OCI-LY1 (cell line): ENCODE data around the gene FZD7.

Source experiments
- H2AFZ ChIP-seq: fragments of 200-600 bp; sonication (generic), shearing (Covaris generic); 2 replicates; pipeline ENCODE4 v1.6.0; 2014; ENCODE audit warnings: antibody characterized with exemption, mild to moderate bottlenecking, low read length
- H3F3A ChIP-seq: fragments of 200-600 bp; sonication (generic), shearing (Covaris generic); 2 replicates; pipeline ENCODE4 v1.6.0; 2014; ENCODE audit warnings: mild to moderate bottlenecking, antibody characterized with exemption, low read length, moderate library complexity; ENCODE audit not compliant: insufficient read depth
- H3K27ac ChIP-seq: fragments of 200-600 bp; sonication (generic); 2 replicates; pipeline ENCODE4 v1.5.1; 2014; ENCODE audit warnings: low read length, mixed run types, mild to moderate bottlenecking, low read depth; ENCODE audit not compliant: poor library complexity, severe bottlenecking
- H3K27me3 ChIP-seq: fragments of 200-600 bp; sonication (generic); 2 replicates; pipeline ENCODE4 v1.6.0; 2014; ENCODE audit warnings: antibody characterized with exemption, mild to moderate bottlenecking, low read length, moderate library complexity; ENCODE audit not compliant: insufficient read depth
- H3K36me3 ChIP-seq: fragments of 200-600 bp; sonication (generic); 2 replicates; pipeline ENCODE4 v1.6.1; 2014; ENCODE audit warnings: mild to moderate bottlenecking, antibody characterized with exemption, low read length, moderate library complexity, mixed read lengths; ENCODE audit not compliant: insufficient read depth
- H3K4me1 ChIP-seq: fragments of 200-600 bp; sonication (generic); 2 replicates; pipeline ENCODE4 v1.5.1; 2014; ENCODE audit warnings: mild to moderate bottlenecking, low read length, moderate library complexity; ENCODE audit not compliant: insufficient read depth, severe bottlenecking
- H3K4me2 ChIP-seq: fragments of 200-600 bp; sonication (generic), shearing (Covaris generic); 2 replicates; pipeline ENCODE4 v1.6.1; 2014; ENCODE audit warnings: low read length
- H3K4me3 ChIP-seq: fragments of 200-600 bp; sonication (generic); 2 replicates; pipeline ENCODE4 v1.5.1; 2014; ENCODE audit warnings: low read length, low read depth, mild to moderate bottlenecking, mixed read lengths; ENCODE audit not compliant: poor library complexity, severe bottlenecking
- H3K79me2 ChIP-seq: fragments of 200-600 bp; shearing (Covaris generic); 2 replicates; pipeline ENCODE4 v1.6.1; 2016; ENCODE audit warnings: mixed run types, low read length, mixed read lengths; ENCODE audit not compliant: insufficient read depth
- H3K9ac ChIP-seq: fragments of 200-600 bp; sonication (generic), shearing (Covaris generic); 2 replicates; pipeline ENCODE4 v1.6.1; 2014; ENCODE audit warnings: mild to moderate bottlenecking, low read length, mixed read lengths
- H3K9me2 ChIP-seq: fragments of 200-600 bp; sonication (generic), shearing (Covaris generic); 2 replicates; pipeline ENCODE4 v1.6.1; 2014; ENCODE audit warnings: low read depth, mild to moderate bottlenecking, low read length, mixed read lengths
- H3K9me3 ChIP-seq: fragments of 200-600 bp; shearing (Covaris generic); 2 replicates; pipeline ENCODE4 v1.6.1; 2014; ENCODE audit warnings: low read length, mixed read lengths
- H4K20me1 ChIP-seq: fragments of 200-600 bp; sonication (generic), shearing (Covaris generic); 2 replicates; pipeline ENCODE4 v1.6.0; 2016; ENCODE audit warnings: mild to moderate bottlenecking, low read length; ENCODE audit not compliant: insufficient read depth
- CTCF ChIP-seq: fragments of 200-600 bp; sonication (generic), shearing (Covaris generic); IDR thresholded peaks from 2 replicates; pipeline ENCODE4 v1.5.1; 2017; ENCODE audit warnings: mild to moderate bottlenecking, antibody characterized with exemption, low read length, moderate library complexity, mixed read lengths
- EZH2 ChIP-seq: fragments of 200-600 bp; sonication (generic), shearing (Covaris generic); IDR thresholded peaks from 2 replicates; pipeline ENCODE4 v1.8.0; 2017; ENCODE audit warnings: borderline replicate concordance, mixed run types, mild to moderate bottlenecking, antibody characterized with exemption, low read length, moderate library complexity, mixed read lengths

Gene FZD7

GRCh38 chr2:202069170-202070067, 35.8 kb downstream of the FZD7 start:
- H3K4me2 ChIP-seq = no peak overlapping the region
- no peaks in the 10 kb centered on the region for H4K20me1 ChIP-seq
- H3K4me1 ChIP-seq = no peaks in the 10 kb centered on the region
- no peaks in the 10 kb centered on the region for H3K27me3 ChIP-seq
- no peak overlapping the region for H2AFZ ChIP-seq
- no peak for TF ChIP-seq CTCF
- no peak for TF ChIP-seq EZH2
- H3K4me3 ChIP-seq = no peak overlapping the region
- H3K36me3 ChIP-seq = no peaks in the 10 kb centered on the region
- no peak overlapping the region for H3K27ac ChIP-seq
- H3K79me2 ChIP-seq = no peaks in the 10 kb centered on the region
- H3K9me2 ChIP-seq = no peaks in the 10 kb centered on the region
- H3F3A ChIP-seq = no peaks in the 10 kb centered on the region
- H3K9me3 ChIP-seq = no peaks in the 10 kb centered on the region
- no peak overlapping the region for H3K9ac ChIP-seq

- no peaks in the 10 kb centered on the region for H3K79me2 ChIP-seq
- H3K9me3 ChIP-seq = no peaks in the 10 kb centered on the region
- TF ChIP-seq CTCF (no peak), EZH2 (no peak)
- H3F3A ChIP-seq = no peaks in the 10 kb centered on the region
- H3K9me2 ChIP-seq = no peaks in the 10 kb centered on the region
- H3K4me1 ChIP-seq = no peaks in the 10 kb centered on the region
- H3K36me3 ChIP-seq = no peaks in the 10 kb centered on the region
- no peak overlapping the region for H2AFZ ChIP-seq
- H4K20me1 ChIP-seq = no peaks in the 10 kb centered on the region
- no peak overlapping the region for H3K4me3 ChIP-seq
- no peak overlapping the region for H3K27ac ChIP-seq
- H3K4me2 ChIP-seq = no peak overlapping the region
- no peak overlapping the region for H3K9ac ChIP-seq
- no peaks in the 10 kb centered on the region for H3K27me3 ChIP-seq
Measured at GRCh38 chr2:202071107-202071506, 37.5 kb downstream of the FZD7 start.

GRCh38 chr2:202072226-202072625, 38.6 kb downstream of the FZD7 start:
- Histone ChIP-seq H3K79me2 (no peaks in the 10 kb centered on the region), H3K4me2 (no peak overlapping the region), H3K9ac (no peak overlapping the region), H4K20me1 (no peaks in the 10 kb centered on the region), H3F3A (no peaks in the 10 kb centered on the region), H3K9me2 (no peaks in the 10 kb centered on the region), H3K9me3 (no peaks in the 10 kb centered on the region), H3K36me3 (no peaks in the 10 kb centered on the region), H3K4me1 (no peaks in the 10 kb centered on the region), H3K4me3 (no peak overlapping the region), H3K27me3 (no peaks in the 10 kb centered on the region), H3K27ac (no peak overlapping the region), H2AFZ (no peak overlapping the region)
- no peak for TF ChIP-seq EZH2
- 0 out of 2 replicates have a peak, but pooled peaks have one; percentile 26 for TF ChIP-seq CTCF
